PC-3 (cell line): ENCODE results near the gene DRG1. TPM values are rescaled to one million over a fixed set of nuclear protein-coding genes. Genes with fewer than 3 reads are reported as not detected.

Source experiments
- ATAC-seq: fragments of 200-7000 bp; cut with Tn5 transposase; 2 replicates; pipeline ENCODE4 v1.9.1; 2020; ENCODE audit warnings: mild to moderate bottlenecking, moderate library complexity
- BruUV-seq: library from RNA; stranded (reverse); fragments of 400-500 nt; replicated peaks from 2 replicates; lab custom pipeline; 2021; lab: Mats Ljungman, UMichigan
- CTCF ChIA-PET: fragments of 300-600 bp; sonication (Branson Sonifier 250); formaldehyde crosslinking; loops from one replicate; lab custom pipeline; 2022; ENCODE audit warnings: antibody characterized with exemption; lab: Charles Lee
- POLR2A ChIA-PET: fragments of 300-600 bp; sonication (Branson Sonifier 250); formaldehyde crosslinking; loops from one replicate; lab custom pipeline; 2022; ENCODE audit warnings: antibody characterized with exemption; ENCODE audit not compliant: unreplicated experiment; lab: Charles Lee
- DNase-seq: peaks from one replicate; pipeline ENCODE4 v3.0.0-alpha.2; 2015
- H2AFZ ChIP-seq: fragments of 300-600 bp; sonication (generic); 2 replicates; pipeline ENCODE4 v1.6.0; 2016; ENCODE audit warnings: antibody characterized with exemption, low read length
- H3F3A ChIP-seq: fragments of 300-600 bp; sonication (generic); one replicate; pipeline ENCODE4 v1.6.0; 2017; ENCODE audit warnings: antibody characterized with exemption, low read length, control low read depth, mild to moderate bottlenecking; ENCODE audit not compliant: unreplicated experiment
- H3K27ac ChIP-seq: fragments of 300-600 bp; sonication (generic); 2 replicates; pipeline ENCODE4 v1.5.1; 2016; ENCODE audit warnings: mild to moderate bottlenecking, low read length
- H3K27me3 ChIP-seq: fragments of 300-600 bp; sonication (generic); 2 replicates; pipeline ENCODE4 v1.6.1; 2016; ENCODE audit warnings: low read length, mixed read lengths
- H3K36me3 ChIP-seq: fragments of 300-600 bp; sonication (generic); 2 replicates; pipeline ENCODE4 v1.6.1; 2016; ENCODE audit warnings: low read depth, mixed run types, low read length, mixed read lengths
- H3K4me1 ChIP-seq: fragments of 300-600 bp; sonication (generic); 2 replicates; pipeline ENCODE4 v1.5.1; 2016; ENCODE audit warnings: low read length; ENCODE audit not compliant: insufficient read depth
- H3K4me2 ChIP-seq: fragments of 300-600 bp; sonication (generic); 2 replicates; pipeline ENCODE4 v1.6.0; 2016; ENCODE audit warnings: low read length
- H3K4me3 ChIP-seq: fragments of 300-600 bp; sonication (generic); 2 replicates; pipeline ENCODE4 v1.5.1; 2016; ENCODE audit warnings: mild to moderate bottlenecking, low read length, mixed read lengths
- H3K79me2 ChIP-seq: fragments of 300-600 bp; sonication (generic); 2 replicates; pipeline ENCODE4 v1.6.1; 2017; ENCODE audit warnings: low read length, mixed read lengths
- H3K9ac ChIP-seq: fragments of 300-600 bp; sonication (generic); 2 replicates; pipeline ENCODE4 v1.6.0; 2016; ENCODE audit warnings: mild to moderate bottlenecking, low read length
- H3K9me2 ChIP-seq: fragments of 300-600 bp; sonication (generic); replicated peaks from 2 replicates; pipeline ENCODE4 v1.6.1; 2016; ENCODE audit warnings: mixed run types, low read length, mixed read lengths
- H3K9me3 ChIP-seq: fragments of 300-600 bp; sonication (generic); 2 replicates; pipeline ENCODE4 v1.6.1; 2016; ENCODE audit warnings: low read length, mixed read lengths
- H4K20me1 ChIP-seq: fragments of 300-600 bp; sonication (generic); 2 replicates; pipeline ENCODE4 v1.6.1; 2016; ENCODE audit warnings: low read length, mixed read lengths
- EZH2 ChIP-seq: fragments of 300-600 bp; sonication (generic); IDR thresholded peaks from one replicate; pipeline ENCODE4 v1.6.1; 2017; ENCODE audit warnings: antibody characterized with exemption, mild to moderate bottlenecking, low read length; ENCODE audit not compliant: unreplicated experiment
- EZH2phosphoT487 ChIP-seq: fragments of 300-600 bp; sonication (generic); IDR thresholded peaks from 2 replicates; pipeline ENCODE4 v1.6.1; 2018; ENCODE audit warnings: mild to moderate bottlenecking, antibody characterized with exemption, low read length, borderline replicate concordance
- intact Hi-C: fragments of 100-400 bp; cut with micrococcal nuclease; formaldehyde crosslinking; loops from 2 replicates; pipeline ENCODE4 v1.9.0; 2023
- total RNA-seq: library from RNA; depleted of rRNA; stranded (reverse); fragments of >200 nt; gene quantifications from 2 replicates; pipeline ENCODE4 v1.2.3, GENCODE V29; 2014
- TF ChIP-seq, protein P1 (sequence below): fragments of 300-600 bp; sonication (generic); conservative IDR thresholded peaks from 2 replicates; pipeline ENCODE4 v1.5.1; 2017; ENCODE audit warnings: antibody characterized with exemption, low read depth, mild to moderate bottlenecking, low read length

DRG1 gene
- total RNA-seq, 1 experiment from 2014 or later, result 49.9 TPM

DNA sequence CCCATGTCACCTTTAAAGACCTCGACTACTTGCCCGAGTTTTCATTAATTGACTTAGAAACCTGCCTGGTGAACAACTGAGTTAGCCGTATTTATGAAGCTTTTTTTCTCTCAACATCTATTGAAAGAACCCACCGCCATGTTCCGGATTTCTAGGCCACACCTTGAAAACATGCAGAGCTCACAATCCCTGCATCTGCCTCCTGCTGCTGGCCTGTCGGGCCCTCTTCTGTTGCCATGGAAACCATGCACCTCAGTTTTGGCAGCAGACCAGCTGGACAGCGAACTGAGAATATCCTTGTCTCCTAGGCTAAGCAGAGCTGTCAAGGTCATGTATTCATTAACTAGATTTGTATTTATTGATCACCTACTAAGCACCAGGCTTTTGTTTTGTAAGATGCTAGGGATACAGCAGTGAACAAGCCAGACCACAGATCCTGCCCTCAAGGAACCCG is 49.0 kb upstream of the DRG1 start:
- no peaks in the 10 kb centered on the region for H3K27me3 ChIP-seq
- no peak for ATAC-seq
- 0 out of 2 replicates have a peak, but pooled peaks cover 5% of the 10 kb centered on the region for H3K4me1 ChIP-seq
- no peaks in the 10 kb centered on the region for H3F3A ChIP-seq
- H3K9ac ChIP-seq, result no peak overlapping the region
- no peak for DNase-seq
- no peak overlapping the region for H3K4me3 ChIP-seq
- H3K9me2 ChIP-seq, result no peaks in the 10 kb centered on the region
- POLR2A ChIA-PET, result no interaction called here
- H3K4me2 ChIP-seq, result no peak overlapping the region
- peaks cover 7% of the 10 kb centered on the region for H3K79me2 ChIP-seq
- TF ChIP-seq EZH2, result no peak
- TF ChIP-seq, protein P1, sequence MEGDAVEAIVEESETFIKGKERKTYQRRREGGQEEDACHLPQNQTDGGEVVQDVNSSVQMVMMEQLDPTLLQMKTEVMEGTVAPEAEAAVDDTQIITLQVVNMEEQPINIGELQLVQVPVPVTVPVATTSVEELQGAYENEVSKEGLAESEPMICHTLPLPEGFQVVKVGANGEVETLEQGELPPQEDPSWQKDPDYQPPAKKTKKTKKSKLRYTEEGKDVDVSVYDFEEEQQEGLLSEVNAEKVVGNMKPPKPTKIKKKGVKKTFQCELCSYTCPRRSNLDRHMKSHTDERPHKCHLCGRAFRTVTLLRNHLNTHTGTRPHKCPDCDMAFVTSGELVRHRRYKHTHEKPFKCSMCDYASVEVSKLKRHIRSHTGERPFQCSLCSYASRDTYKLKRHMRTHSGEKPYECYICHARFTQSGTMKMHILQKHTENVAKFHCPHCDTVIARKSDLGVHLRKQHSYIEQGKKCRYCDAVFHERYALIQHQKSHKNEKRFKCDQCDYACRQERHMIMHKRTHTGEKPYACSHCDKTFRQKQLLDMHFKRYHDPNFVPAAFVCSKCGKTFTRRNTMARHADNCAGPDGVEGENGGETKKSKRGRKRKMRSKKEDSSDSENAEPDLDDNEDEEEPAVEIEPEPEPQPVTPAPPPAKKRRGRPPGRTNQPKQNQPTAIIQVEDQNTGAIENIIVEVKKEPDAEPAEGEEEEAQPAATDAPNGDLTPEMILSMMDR, result no peak
- no peak for TF ChIP-seq EZH2phosphoT487
- intact Hi-C loops, result no loop called here
- no peaks in the 10 kb centered on the region for H3K36me3 ChIP-seq
- no peak overlapping the region for H3K27ac ChIP-seq
- BruUV-seq, result no TSS peak
- CTCF ChIA-PET, result no interaction called here
- no peaks in the 10 kb centered on the region for H4K20me1 ChIP-seq
- H2AFZ ChIP-seq, result no peak overlapping the region
- no peaks in the 10 kb centered on the region for H3K9me3 ChIP-seq

DNA sequence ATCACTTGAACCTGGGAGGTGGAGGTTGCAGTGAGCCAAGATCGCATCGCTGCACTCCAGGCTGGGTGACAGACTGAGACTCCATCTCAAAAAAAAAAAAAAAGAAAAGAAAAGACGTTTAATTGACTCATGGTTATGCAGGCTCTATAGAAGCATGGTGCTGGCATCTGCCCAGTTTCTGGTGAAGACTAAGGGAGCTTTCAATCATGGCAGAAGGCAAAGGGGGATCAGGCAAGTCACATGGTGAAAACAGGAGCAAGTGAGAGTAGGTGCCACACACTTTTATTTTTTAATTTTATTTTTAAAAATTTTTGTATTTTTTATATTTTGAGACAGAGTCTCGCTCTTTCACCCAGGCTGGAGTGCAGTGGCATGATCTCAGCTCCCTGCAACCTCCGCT is 44.9 kb upstream of the DRG1 start:
- Histone ChIP-seq H3K36me3 (no peaks in the 10 kb centered on the region), H4K20me1 (no peaks in the 10 kb centered on the region), H3K79me2 (no peaks in the 10 kb centered on the region), H3F3A (no peaks in the 10 kb centered on the region), H2AFZ (no peak overlapping the region), H3K27me3 (no peaks in the 10 kb centered on the region), H3K4me2 (no peak overlapping the region), H3K4me1 (no peaks in the 10 kb centered on the region), H3K9ac (no peak overlapping the region), H3K9me3 (no peaks in the 10 kb centered on the region), H3K4me3 (no peak overlapping the region), H3K9me2 (no peaks in the 10 kb centered on the region), H3K27ac (no peak overlapping the region)
- DNase-seq (no peak), ATAC-seq (no peak)
- BruUV-seq, result no TSS peak
- TF ChIP-seq EZH2 (no peak), EZH2phosphoT487 (no peak)
- TF ChIP-seq, protein P1, result no peak
- ChIA-PET CTCF (no interaction called here), POLR2A (no interaction called here)
- intact Hi-C loops, result no loop called here

DNA sequence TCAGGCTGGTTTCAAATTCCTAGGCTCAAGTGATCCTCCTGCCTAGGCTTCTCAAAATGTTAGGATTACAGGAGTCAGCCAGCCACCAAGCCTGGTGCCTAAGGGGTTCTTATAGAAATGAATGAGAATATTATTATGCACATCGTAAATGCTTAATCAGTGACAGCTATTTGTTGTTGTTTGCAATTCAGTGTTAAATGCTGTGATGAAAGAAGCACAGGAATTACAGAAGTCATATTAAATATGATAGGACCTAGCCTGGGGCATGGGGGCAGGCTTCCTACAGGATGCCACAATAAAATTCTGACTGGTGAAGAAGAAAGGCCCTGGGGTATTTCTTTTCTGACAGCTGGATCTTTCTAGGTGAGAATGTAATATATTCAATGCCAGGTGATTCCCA is 39.4 kb upstream of the DRG1 start:
- H3K9ac ChIP-seq, result no peak overlapping the region
- H3K27me3 ChIP-seq, result no peaks in the 10 kb centered on the region
- no peak overlapping the region for H2AFZ ChIP-seq
- ATAC-seq, result no peak
- H3K79me2 ChIP-seq, result no peaks in the 10 kb centered on the region
- ChIA-PET POLR2A (no interaction called here), CTCF (interaction anchor here (0.6 kb wide), 1 partner anchor 48 kb away, joined by 6 read pairs; no protein-coding TSS in a partner anchor)
- no peak overlapping the region for H3K4me2 ChIP-seq
- no peaks in the 10 kb centered on the region for H3K9me2 ChIP-seq
- no TSS peak for BruUV-seq
- no peaks in the 10 kb centered on the region for H3K36me3 ChIP-seq
- intact Hi-C loops, result no loop called here
- H3K27ac ChIP-seq, result no peak overlapping the region
- H4K20me1 ChIP-seq, result no peaks in the 10 kb centered on the region
- TF ChIP-seq EZH2 (no peak), EZH2phosphoT487 (no peak)
- TF ChIP-seq, protein P1, result no peak
- H3K9me3 ChIP-seq, result no peaks in the 10 kb centered on the region
- DNase-seq, result no peak
- no peak overlapping the region for H3K4me3 ChIP-seq
- no peaks in the 10 kb centered on the region for H3K4me1 ChIP-seq
- H3F3A ChIP-seq, result no peaks in the 10 kb centered on the region
